Adrenal gland (tissue), 12 donors: Measurements from ENCODE around the gene YY1. TPM values are rescaled to one million over a fixed set of nuclear protein-coding genes. Genes with fewer than 3 reads are reported as not detected.
A peak's percentile ranks its signal among the peaks of the same experiment; 100 is the strongest.
"Not testable (repeated sequence)": the region's sequence is repeated elsewhere in the genome, so short reads cannot be mapped to it uniquely, and the experiment has no call there.

Experiments used
- DNase-seq, 7 donors: peaks; one replicate each; pipeline ENCODE4 v3.0.0-alpha.2; 2019 to 2020
- H3K27ac ChIP-seq, 5 donors: fragments of 200-600 bp; sonication (generic) in 4 of 5; 1 replicate in 3 of 5; 2 replicates in 2 of 5; pipeline versions ENCODE4 v1.5.1 to v1.8.0; 2016 to 2020; ENCODE audit warnings: mild to moderate bottlenecking in 1 of 5
- H3K27me3 ChIP-seq: fragments of 200-600 bp; 2 replicates; pipeline ENCODE4 v1.8.0; 2021
- H3K36me3 ChIP-seq, 2 donors: fragments of 200-600 bp; replicated peaks in 1 of 2; 1 replicate in 1 of 2; 2 replicates in 1 of 2; pipeline versions ENCODE4 v1.5.1 to v1.8.0; 2018 to 2022
- H3K4me1 ChIP-seq, 2 donors: fragments of 200-600 bp; replicated peaks in 1 of 2; 1 replicate in 1 of 2; 2 replicates in 1 of 2; pipeline versions ENCODE4 v1.5.1 to v1.8.0; 2018 to 2021
- H3K4me3 ChIP-seq, 4 donors: fragments of 200-600 bp; sonication (generic) in 3 of 4; one replicate each; pipeline ENCODE4 v1.5.1; 2016 to 2018
- H3K9me3 ChIP-seq, 3 donors: fragments of 200-600 bp; sonication (generic) in 1 of 3; replicated peaks in 1 of 3; 1 replicate in 2 of 3; 2 replicates in 1 of 3; pipeline versions ENCODE4 v1.5.1 to v1.8.0; 2016 to 2021
- POLR2A ChIP-seq, 2 donors: fragments of 450-650 bp; IDR thresholded peaks; one replicate each; pipeline ENCODE4 v1.6.1; 2017; ENCODE audit warnings: antibody characterized with exemption in 2 of 2, mild to moderate bottlenecking in 2 of 2, moderate library complexity in 1 of 2
- WGBS, 4 donors: extraction: QIAGEN DNeasy Blood & Tissue Kit in 2 of 4; methylation state at CpG; one replicate each; pipeline versions ENCODE4 v1.1.5 to v1.1.7; 2013 to 2017; 5-methylcytosine and 5-hydroxymethylcytosine counted together
- intact Hi-C, 2 donors: fragments of 100-400 bp; cut with DNase I; formaldehyde crosslinking; loops; one replicate each; pipeline versions ENCODE4 v1.14.1 to v1.15.0; 2022 to 2023
- polyA plus RNA-seq, 3 donors: library from polyadenylated mRNA; stranded (reverse); fragments of 200-250 nt in 2 of 3; fragments of 350-450 nt in 1 of 3; fragmentation: Illumina TruSeq in 1 of 3; extraction: RNeasy Lipid Tissue Mini Kit (QIAGEN cat#74804) in 1 of 3; gene quantifications; one replicate each; pipeline ENCODE4 v1.2.3, GENCODE V29; 2013 to 2014
- total RNA-seq, 9 donors: library from RNA; depleted of rRNA in 4 of 9; stranded (reverse); fragments of >200 nt in 4 of 9; fragments of 120-200 nt in 1 of 9; fragmentation: NEBNext Ultra II Directional in 1 of 9; extraction: Animal tissue kit (Norgen Biotek cat#: 25700) in 1 of 9; gene quantifications; one replicate each; pipeline versions ENCODE4 v1.1.0 to v1.2.4, GENCODE V29; 2013 to 2023
- TF ChIP-seq, protein P1 (sequence below), 6 experiments: fragments of 450-650 bp in 4 of 6; fragments of 200-600 bp in 2 of 6; sonication (generic) in 1 of 6; IDR thresholded peaks; 1 replicate in 5 of 6; 2 replicates in 1 of 6; pipeline versions ENCODE4 v1.5.1 to v1.8.0; 2016 to 2021; ENCODE audit warnings: antibody characterized with exemption in 6 of 6, mild to moderate bottlenecking in 2 of 6, moderate library complexity in 1 of 6
- donor health status: healthy with polysubstance abuse.
- donor health status: Bipolar disorder and iron deficiency.
- donor health status: DM: yes; HTN: yes; CAD: no.
- donor health status: DM: no; HTN: no; CAD: no.
- donor health status: DM: no; HTN: no; CAD: no.
- donor health status: DM: yes; HTN: yes; CAD: no.

YY1 gene
- total and polyA plus RNA-seq, 12 donors = 20.1 to 79.7 (median 52.4) TPM

DNA sequence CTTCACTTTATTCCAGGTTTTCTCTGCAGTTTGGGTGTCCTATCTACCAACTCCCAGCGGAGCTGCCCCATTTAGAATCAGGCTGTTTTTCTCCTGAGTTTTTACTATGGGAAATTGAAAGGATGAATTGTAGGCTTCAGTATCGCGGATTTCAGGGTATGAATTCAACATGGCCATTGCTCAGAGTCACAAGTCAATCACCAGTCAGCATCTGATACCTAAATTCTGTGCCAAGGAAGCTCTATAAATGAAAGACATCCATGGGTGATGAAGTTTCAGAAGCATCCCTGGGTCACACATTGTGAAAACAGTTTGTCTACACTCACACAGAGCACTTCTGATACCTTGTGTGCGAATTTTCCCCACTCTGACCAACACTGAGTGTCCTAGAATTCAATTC, 35.8 kb upstream of the YY1 start:
- intact Hi-C loops = no loop called here
- 88 to 95% (median 91%) methylated on average over 4 of the region's 4 CpGs for WGBS, 4 donors
- TF ChIP-seq POLR2A (IDR thresholded peaks at IDR 0.05) = no peak
- TF ChIP-seq, protein P1, sequence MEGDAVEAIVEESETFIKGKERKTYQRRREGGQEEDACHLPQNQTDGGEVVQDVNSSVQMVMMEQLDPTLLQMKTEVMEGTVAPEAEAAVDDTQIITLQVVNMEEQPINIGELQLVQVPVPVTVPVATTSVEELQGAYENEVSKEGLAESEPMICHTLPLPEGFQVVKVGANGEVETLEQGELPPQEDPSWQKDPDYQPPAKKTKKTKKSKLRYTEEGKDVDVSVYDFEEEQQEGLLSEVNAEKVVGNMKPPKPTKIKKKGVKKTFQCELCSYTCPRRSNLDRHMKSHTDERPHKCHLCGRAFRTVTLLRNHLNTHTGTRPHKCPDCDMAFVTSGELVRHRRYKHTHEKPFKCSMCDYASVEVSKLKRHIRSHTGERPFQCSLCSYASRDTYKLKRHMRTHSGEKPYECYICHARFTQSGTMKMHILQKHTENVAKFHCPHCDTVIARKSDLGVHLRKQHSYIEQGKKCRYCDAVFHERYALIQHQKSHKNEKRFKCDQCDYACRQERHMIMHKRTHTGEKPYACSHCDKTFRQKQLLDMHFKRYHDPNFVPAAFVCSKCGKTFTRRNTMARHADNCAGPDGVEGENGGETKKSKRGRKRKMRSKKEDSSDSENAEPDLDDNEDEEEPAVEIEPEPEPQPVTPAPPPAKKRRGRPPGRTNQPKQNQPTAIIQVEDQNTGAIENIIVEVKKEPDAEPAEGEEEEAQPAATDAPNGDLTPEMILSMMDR (IDR thresholded peaks at IDR 0.05) = no peak

DNA sequence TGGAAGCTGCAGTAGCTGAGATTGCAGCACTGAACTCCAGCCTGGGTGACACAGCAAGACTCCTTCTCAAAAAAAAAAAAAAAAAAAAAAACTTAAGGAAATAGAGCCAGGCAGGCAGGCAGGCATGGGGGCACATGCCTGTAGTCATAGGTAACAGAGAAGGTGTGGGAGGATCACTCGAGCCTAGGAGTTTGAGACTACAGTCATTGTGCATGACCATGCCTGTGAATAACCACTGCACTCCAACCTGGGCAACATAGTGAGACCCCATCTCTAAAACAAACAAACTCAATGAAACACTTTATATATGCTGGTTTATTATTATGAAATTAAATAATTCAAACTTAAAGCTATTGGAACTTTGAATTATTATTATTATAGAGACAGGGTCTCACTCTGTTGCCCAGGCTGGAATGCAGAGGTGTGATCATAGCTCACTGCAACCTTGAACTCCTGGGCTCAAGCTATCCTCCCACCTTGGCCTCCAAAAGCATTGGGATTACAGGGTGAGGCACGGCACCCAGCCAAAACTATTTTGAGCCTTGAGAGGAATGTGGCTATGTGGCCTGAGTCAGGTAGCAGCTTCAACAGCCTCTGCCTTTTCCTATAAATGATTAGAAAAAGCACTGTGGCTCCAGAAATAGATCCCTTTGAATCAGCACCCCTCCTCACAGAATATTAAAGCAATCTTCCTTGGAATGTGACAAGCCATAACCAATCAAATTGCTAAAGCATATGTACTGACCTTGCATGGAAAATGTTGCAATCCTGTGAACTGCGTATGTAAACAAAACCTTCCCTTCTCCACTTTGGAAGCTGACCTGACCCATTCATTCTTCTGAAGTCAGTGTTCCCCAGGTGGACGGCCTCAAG, 34.7 kb upstream of the YY1 start:
- H3K9me3 ChIP-seq = no peaks in the 10 kb centered on the region
- H3K36me3 ChIP-seq = no peaks in the 10 kb centered on the region
- TF ChIP-seq POLR2A (IDR thresholded peaks at IDR 0.05) = peak; percentile 4 to 75
- TF ChIP-seq, protein P1 (IDR thresholded peaks at IDR 0.05) = no peak
- intact Hi-C loops = no loop called here
- H3K4me1 ChIP-seq = peaks cover 7 to 14% of the 10 kb centered on the region in 2 donors
- peak; percentile 58 to 90 (median 88) for DNase-seq
- H3K27ac ChIP-seq = peak overlapping the region; percentile 53 to 82 (median 67)
- no peak overlapping the region for H3K4me3 ChIP-seq
- 43 to 54% (median 46%) methylated on average over 3 to 4 of the region's 4 CpGs for WGBS, 4 donors
- H3K27me3 ChIP-seq = no peaks in the 10 kb centered on the region

More for the DNA sequence above, 35.8 kb upstream of the YY1 start:
- H3K4me3 ChIP-seq = no peak overlapping the region
- no peaks in the 10 kb centered on the region for H3K27me3 ChIP-seq
- H3K4me1 ChIP-seq = peaks cover 7 to 14% of the 10 kb centered on the region in 2 donors
- no peaks in the 10 kb centered on the region for H3K36me3 ChIP-seq
- no peaks in the 10 kb centered on the region for H3K9me3 ChIP-seq
- DNase-seq = no peak
- no peak overlapping the region for H3K27ac ChIP-seq

DNA sequence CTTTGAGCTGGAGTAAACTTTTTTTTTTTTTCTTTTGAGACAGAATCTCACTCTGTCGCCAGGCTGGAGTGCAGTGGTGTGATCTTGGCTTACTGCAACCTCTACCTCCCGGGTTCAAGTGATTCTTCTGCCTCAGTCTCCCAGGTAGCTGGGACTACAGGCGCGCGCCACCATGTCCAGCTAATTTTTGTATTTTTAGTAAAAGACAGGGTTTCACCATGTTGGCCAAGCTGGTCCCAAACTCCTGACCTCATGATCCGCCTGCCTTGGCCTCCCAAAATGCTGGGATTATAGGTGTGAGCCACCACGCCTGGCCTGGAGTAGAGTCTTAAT, 34.1 kb upstream of the YY1 start:
- 78 to 84% (median 81%) methylated on average over 7 of the region's 7 CpGs for WGBS, 4 donors
- peak overlapping the region; percentile 53 to 82 (median 67) for H3K27ac ChIP-seq
- H3K36me3 ChIP-seq, intact Hi-C loops, H3K27me3 ChIP-seq, H3K4me3 ChIP-seq, H3K9me3 ChIP-seq, DNase-seq: not testable (repeated sequence)
- peaks cover 7 to 14% of the 10 kb centered on the region in 2 donors for H3K4me1 ChIP-seq

DNA sequence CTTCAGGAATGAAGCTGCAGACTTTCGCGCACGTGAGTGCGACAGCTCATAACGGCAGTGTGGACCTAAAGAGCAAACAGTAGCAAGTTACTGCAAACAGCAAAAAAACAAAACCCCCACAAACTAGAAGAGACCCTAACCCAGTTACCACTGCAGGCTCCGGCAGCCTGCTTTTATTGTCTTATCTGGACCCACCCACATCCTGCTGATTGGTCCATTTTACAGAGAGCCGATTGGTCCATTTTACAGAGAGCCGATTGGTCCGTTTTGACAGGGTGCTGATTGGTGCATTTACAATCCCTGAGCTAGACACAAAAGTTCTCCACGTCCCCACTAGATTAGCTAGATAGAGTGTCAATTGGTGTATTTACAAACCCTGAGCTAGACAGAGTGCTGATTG, 31.4 kb upstream of the YY1 start:
- H3K27ac ChIP-seq, H3K27me3 ChIP-seq, H3K9me3 ChIP-seq, intact Hi-C loops, H3K36me3 ChIP-seq, H3K4me3 ChIP-seq, DNase-seq: not testable (repeated sequence)
- WGBS, 4 donors = 88 to 95% (median 93%) methylated on average over 7 to 10 of the region's 10 CpGs
- peaks cover 7 to 14% of the 10 kb centered on the region in 2 donors for H3K4me1 ChIP-seq

DNA sequence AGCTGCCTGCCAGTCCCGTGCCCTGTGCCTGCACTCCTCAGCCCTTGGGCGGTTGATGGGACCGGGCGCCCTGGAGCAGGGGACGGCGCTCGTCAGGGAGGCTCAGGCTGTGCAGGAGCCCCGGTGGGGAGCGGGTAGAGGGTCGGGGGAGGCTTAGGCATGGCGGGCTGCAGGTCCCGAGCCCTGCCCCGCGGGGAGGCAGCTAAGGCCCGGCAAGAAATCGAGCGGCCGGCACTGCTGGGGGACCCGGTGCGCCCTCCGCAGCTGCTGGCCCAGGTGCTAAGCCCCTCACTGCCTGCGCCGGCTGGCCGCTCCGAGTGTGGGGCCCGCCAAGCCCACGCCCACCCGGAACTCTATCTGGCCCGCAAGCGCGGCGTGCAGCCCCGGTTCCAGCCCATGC, 30.8 kb upstream of the YY1 start:
- DNase-seq, H3K36me3 ChIP-seq, intact Hi-C loops, H3K4me3 ChIP-seq, H3K9me3 ChIP-seq, H3K27me3 ChIP-seq, H3K27ac ChIP-seq: not testable (repeated sequence)
- 93 to 97% (median 95%) methylated on average over 10 to 33 of the region's 33 CpGs for WGBS, 4 donors
- H3K4me1 ChIP-seq = peaks cover 7 to 15% of the 10 kb centered on the region in 2 donors

DNA sequence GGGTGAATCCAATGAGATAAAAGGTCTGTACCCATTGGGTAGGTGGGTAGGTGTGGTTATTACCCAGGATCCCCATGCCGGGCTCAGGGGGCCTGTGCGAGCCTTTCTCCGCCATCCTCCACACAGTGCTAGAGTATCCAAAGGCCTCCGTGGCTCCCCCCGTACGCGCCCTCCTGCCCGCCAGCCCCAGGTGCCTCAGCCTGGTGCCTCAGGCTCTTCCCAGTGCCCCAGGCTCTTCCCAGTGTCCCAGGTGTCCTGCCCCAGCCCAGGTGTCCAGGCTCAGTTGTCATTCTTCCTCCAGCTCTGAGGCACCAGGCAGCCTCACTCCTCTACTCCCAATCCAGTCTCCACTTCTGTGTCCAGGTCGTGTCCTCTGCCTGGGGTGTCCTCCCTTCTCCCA, 27.6 kb upstream of the YY1 start:
- TF ChIP-seq, protein P1 (IDR thresholded peaks at IDR 0.05) = no peak
- no peak for TF ChIP-seq POLR2A (IDR thresholded peaks at IDR 0.05)
- 91 to 94% (median 93%) methylated on average over 8 to 9 of the region's 9 CpGs for WGBS, 4 donors
- DNase-seq = no peak
- peaks cover 7 to 16% of the 10 kb centered on the region in 2 donors for H3K4me1 ChIP-seq
- intact Hi-C loops = no loop called here
- H3K27me3 ChIP-seq = no peaks in the 10 kb centered on the region
- no peak overlapping the region for H3K27ac ChIP-seq
- no peak overlapping the region for H3K4me3 ChIP-seq
- H3K9me3 ChIP-seq = no peaks in the 10 kb centered on the region
- no peaks in the 10 kb centered on the region for H3K36me3 ChIP-seq
